ENCODE results near the gene SPESP1. TPM values are rescaled to one million over a fixed set of nuclear protein-coding genes. Genes with fewer than 3 reads are reported as not detected.

Gene SPESP1
- total RNA-seq (2014; rRNA removed; shearing (Covaris generic)): not detected in 2 replicates

DNA sequence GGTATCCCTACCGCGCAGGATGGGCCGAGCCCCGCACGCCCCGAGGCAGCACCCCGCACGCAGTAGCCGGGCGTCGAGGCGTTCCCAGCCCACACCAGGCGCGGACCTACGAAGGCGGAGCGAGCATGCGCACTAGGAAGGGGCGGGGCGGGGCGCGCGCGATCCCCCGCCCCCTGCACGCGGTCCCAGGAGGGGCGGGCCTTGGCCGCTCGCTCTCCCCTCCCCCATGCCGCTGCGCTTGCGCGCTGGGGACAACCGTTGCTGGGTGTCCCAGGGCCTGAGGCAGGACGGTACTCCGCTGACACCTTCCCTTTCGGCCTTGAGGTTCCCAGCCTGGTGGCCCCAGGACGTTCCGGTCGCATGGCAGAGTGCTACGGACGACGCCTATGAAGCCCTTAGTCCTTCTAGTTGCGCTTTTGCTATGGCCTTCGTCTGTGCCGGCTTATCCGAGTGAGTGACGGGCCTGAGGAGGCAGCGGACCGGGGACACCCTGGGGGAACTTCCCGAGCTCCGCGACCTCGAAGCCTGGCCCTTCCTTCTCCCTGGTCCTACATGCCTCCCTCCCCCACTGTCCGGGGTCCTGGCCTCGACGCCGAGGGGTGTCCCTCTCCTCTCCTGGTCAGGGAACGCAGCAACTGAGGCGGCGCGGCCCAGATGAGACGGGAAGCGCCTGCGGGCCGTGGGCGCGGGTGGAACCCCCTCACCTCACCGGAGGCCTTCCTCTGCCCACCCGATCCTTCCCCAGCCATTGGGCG, at the start of gene SPESP1:
SPESP1 (plus strand) TSS at position 258 of the 755 bp plus-strand sequence; CDS start at position 387, 129 bp downstream.
- no peak for DNase-seq (ENCODE audit: low read depth in 1 of 2, low spot score in 2 of 2)
- Histone ChIP-seq H3K4me1 (replicated peaks) (no peaks in the 10 kb centered on the region), H3K27me3 (replicated peaks) (no peaks in the 10 kb centered on the region), H3K27ac (no peak within 1 kb of the TSS), H3K36me3 (no peaks in the 10 kb centered on the region), H3K9me3 (replicated peaks) (no peaks in the 10 kb centered on the region), H3K4me3 (no peak within 1 kb of the TSS)

DNA sequence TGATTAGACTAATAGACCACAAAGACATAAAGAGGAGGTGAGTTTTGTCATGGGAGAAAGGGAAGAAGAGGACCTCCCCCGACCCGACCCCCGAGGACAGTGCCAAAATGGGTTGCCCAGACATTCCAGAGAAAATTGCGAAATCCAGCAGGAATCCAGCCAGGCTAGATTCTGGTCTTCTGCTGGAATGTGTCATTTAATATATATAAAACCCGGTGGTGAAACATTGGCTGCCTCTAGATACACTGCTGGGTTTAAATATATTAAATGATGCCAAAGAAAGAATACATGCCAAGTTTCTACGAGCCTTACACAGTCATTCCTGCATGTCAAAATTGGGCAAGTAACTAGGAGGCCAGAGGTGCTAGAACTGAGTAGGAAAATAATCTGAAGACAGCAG, 45.3 kb upstream of the SPESP1 start:
- DNase-seq (ENCODE audit: low read depth in 1 of 2, low spot score in 2 of 2): no peak
- no peaks in the 10 kb centered on the region for H3K4me1 ChIP-seq (replicated peaks)
- H3K36me3 ChIP-seq: no peaks in the 10 kb centered on the region
- no peaks in the 10 kb centered on the region for H3K9me3 ChIP-seq (replicated peaks)
- H3K27me3 ChIP-seq (replicated peaks): peaks cover 7% of the 10 kb centered on the region
- no peak overlapping the region for H3K27ac ChIP-seq
- no peak overlapping the region for H3K4me3 ChIP-seq

GRCh38 chr15:68887120-68887519, 43.2 kb upstream of the SPESP1 start:
- no peak for DNase-seq (ENCODE audit: low read depth in 1 of 2, low spot score in 2 of 2)

GRCh38 chr15:68887819-68888218, 42.5 kb upstream of the SPESP1 start:
- Histone ChIP-seq H3K4me1 (replicated peaks) (no peaks in the 10 kb centered on the region), H3K9me3 (replicated peaks) (no peaks in the 10 kb centered on the region), H3K4me3 (no peak overlapping the region), H3K36me3 (no peaks in the 10 kb centered on the region), H3K27ac (no peak overlapping the region), H3K27me3 (replicated peaks) (peaks cover 11% of the 10 kb centered on the region)
- DNase-seq (ENCODE audit: low read depth in 1 of 2, low spot score in 2 of 2): no peak

More at GRCh38 chr15:68887120-68887519, 43.2 kb upstream of the SPESP1 start:
- Histone ChIP-seq H3K9me3 (replicated peaks) (no peaks in the 10 kb centered on the region), H3K27me3 (replicated peaks) (peaks cover 11% of the 10 kb centered on the region), H3K4me1 (replicated peaks) (no peaks in the 10 kb centered on the region), H3K36me3 (no peaks in the 10 kb centered on the region), H3K27ac (no peak overlapping the region), H3K4me3 (no peak overlapping the region)

GRCh38 chr15:68888419-68888818, 41.9 kb upstream of the SPESP1 start:
- Histone ChIP-seq H3K4me1 (replicated peaks) (no peaks in the 10 kb centered on the region), H3K27me3 (replicated peaks) (peaks cover 8% of the 10 kb centered on the region; the same call in 1 of the 2 replicates), H3K4me3 (no peak overlapping the region), H3K27ac (no peak overlapping the region), H3K9me3 (replicated peaks) (no peaks in the 10 kb centered on the region), H3K36me3 (no peaks in the 10 kb centered on the region)
- no peak for DNase-seq (ENCODE audit: low read depth in 1 of 2, low spot score in 2 of 2)

GRCh38 chr15:68894208-68894607, 36.1 kb upstream of the SPESP1 start:
- no peaks in the 10 kb centered on the region for H3K4me1 ChIP-seq (replicated peaks)
- H3K27ac ChIP-seq: no peak overlapping the region
- H3K36me3 ChIP-seq: no peaks in the 10 kb centered on the region
- no peaks in the 10 kb centered on the region for H3K9me3 ChIP-seq (replicated peaks)
- H3K27me3 ChIP-seq (replicated peaks): peaks cover 8% of the 10 kb centered on the region
- DNase-seq (ENCODE audit: low read depth in 1 of 2, low spot score in 2 of 2): no peak
- H3K4me3 ChIP-seq: no peak overlapping the region

DNA sequence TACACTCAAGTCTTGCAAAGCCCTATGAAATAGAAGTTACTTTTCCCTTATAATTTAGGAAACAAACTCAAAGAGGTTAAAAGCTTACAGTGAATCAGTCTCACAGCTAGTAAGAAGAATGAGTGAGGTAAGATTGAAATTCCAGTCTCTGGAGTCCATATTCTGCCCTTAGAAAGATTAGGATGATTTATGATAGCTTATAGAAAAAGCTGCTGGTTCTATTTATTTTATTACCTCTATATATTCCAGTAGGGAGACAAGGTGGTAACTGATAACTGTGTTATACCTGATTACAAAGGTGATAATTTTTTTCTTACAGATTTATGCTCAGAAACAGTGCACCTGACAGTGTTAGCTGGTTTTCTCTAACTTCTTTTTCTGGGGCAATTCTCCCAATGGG, 34.1 kb upstream of the SPESP1 start:
- Histone ChIP-seq H3K9me3 (replicated peaks) (no peaks in the 10 kb centered on the region), H3K4me3 (no peak overlapping the region), H3K36me3 (no peaks in the 10 kb centered on the region), H3K27me3 (replicated peaks) (peaks cover 7% of the 10 kb centered on the region), H3K27ac (no peak overlapping the region), H3K4me1 (replicated peaks) (no peaks in the 10 kb centered on the region)
- DNase-seq (ENCODE audit: low read depth in 1 of 2, low spot score in 2 of 2): no peak

GRCh38 chr15:68897016-68897415, 33.3 kb upstream of the SPESP1 start:
- no peak overlapping the region for H3K27ac ChIP-seq
- H3K4me1 ChIP-seq (replicated peaks): no peaks in the 10 kb centered on the region
- no peak overlapping the region for H3K4me3 ChIP-seq
- no peaks in the 10 kb centered on the region for H3K36me3 ChIP-seq
- H3K27me3 ChIP-seq (replicated peaks): no peaks in the 10 kb centered on the region; the same call in none of the 2 replicates
- no peaks in the 10 kb centered on the region for H3K9me3 ChIP-seq (replicated peaks)
- DNase-seq (ENCODE audit: low read depth in 1 of 2, low spot score in 2 of 2): no peak

- Histone ChIP-seq H3K9me3 (replicated peaks) (no peaks in the 10 kb centered on the region), H3K27me3 (replicated peaks) (peaks cover 8% of the 10 kb centered on the region), H3K4me1 (replicated peaks) (no peaks in the 10 kb centered on the region), H3K36me3 (no peaks in the 10 kb centered on the region), H3K4me3 (no peak overlapping the region), H3K27ac (no peak overlapping the region)
- no peak for DNase-seq (ENCODE audit: low read depth in 1 of 2, low spot score in 2 of 2)
Measured at GRCh38 chr15:68900027-68900426, 30.3 kb upstream of the SPESP1 start.

DNA sequence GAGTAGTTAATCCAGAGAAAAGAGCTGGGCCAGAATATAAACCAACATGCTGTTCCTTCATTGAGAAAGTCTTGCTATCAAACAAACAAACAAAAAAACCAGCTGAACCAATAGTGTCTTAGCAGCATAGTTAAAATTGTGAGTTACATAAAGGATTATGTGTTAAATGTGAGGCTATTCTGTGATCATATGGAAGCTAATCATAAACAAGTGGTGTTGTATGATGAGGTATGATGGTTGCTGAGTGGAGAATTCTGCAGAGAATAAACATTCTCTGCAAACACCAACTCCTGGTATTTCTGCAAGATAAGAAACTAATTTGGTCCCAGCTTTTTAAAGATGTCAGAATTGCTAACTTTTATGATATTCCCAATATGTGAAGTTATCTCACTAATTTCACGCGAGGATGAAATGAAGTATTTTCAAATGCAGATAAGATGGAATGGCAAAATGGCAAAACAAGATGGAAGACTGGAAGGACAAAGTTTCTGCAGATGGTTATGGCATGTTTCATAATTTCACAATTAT, 22.9 kb upstream of the SPESP1 start:
- Histone ChIP-seq H3K9me3 (replicated peaks) (no peaks in the 10 kb centered on the region), H3K27me3 (replicated peaks) (peaks cover 8% of the 10 kb centered on the region; the same call in 1 of the 2 replicates), H3K27ac (no peak overlapping the region), H3K4me3 (no peak overlapping the region), H3K4me1 (replicated peaks) (no peaks in the 10 kb centered on the region), H3K36me3 (no peaks in the 10 kb centered on the region)
- no peak for DNase-seq (ENCODE audit: low read depth in 1 of 2, low spot score in 2 of 2)

GRCh38 chr15:68909601-68910100, 20.7 kb upstream of the SPESP1 start:
- Histone ChIP-seq H3K27ac (no peak overlapping the region), H3K9me3 (replicated peaks) (no peaks in the 10 kb centered on the region), H3K4me3 (no peak overlapping the region), H3K27me3 (replicated peaks) (no peaks in the 10 kb centered on the region), H3K36me3 (no peaks in the 10 kb centered on the region), H3K4me1 (replicated peaks) (no peaks in the 10 kb centered on the region)
- no peak for DNase-seq (ENCODE audit: low read depth in 1 of 2, low spot score in 2 of 2)

GRCh38 chr15:68910341-68910740, 20.0 kb upstream of the SPESP1 start:
- no peaks in the 10 kb centered on the region for H3K4me1 ChIP-seq (replicated peaks)
- H3K4me3 ChIP-seq: no peak overlapping the region
- H3K27ac ChIP-seq: no peak overlapping the region
- no peaks in the 10 kb centered on the region for H3K27me3 ChIP-seq (replicated peaks)
- no peak for DNase-seq (ENCODE audit: low read depth in 1 of 2, low spot score in 2 of 2)
- H3K9me3 ChIP-seq (replicated peaks): no peaks in the 10 kb centered on the region
- no peaks in the 10 kb centered on the region for H3K36me3 ChIP-seq

DNA sequence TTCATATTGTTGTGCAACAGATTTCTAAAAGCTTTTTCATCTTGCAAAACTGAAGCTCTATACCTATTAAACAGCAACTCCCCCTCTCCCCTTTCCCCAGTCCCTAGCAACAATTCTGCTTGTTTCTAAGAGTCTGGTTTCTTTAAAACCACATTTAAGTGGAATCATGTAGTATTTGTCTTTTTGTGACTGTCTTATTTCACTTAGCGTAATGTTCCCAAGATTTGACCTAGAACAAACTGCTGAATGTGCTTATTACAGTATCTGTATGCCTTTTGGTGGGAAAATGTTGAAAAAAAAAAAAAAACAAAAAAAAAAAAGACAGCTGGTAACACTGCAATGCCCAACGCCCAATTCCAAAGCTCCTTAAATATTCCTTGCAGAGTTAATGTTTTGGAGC, 19.5 kb upstream of the SPESP1 start:
- Histone ChIP-seq H3K4me1 (replicated peaks) (no peaks in the 10 kb centered on the region), H3K27me3 (replicated peaks) (no peaks in the 10 kb centered on the region), H3K27ac (no peak overlapping the region), H3K36me3 (no peaks in the 10 kb centered on the region), H3K4me3 (no peak overlapping the region), H3K9me3 (replicated peaks) (no peaks in the 10 kb centered on the region)
- DNase-seq (ENCODE audit: low read depth in 1 of 2, low spot score in 2 of 2): no peak

- Histone ChIP-seq H3K36me3 (no peaks in the 10 kb centered on the region), H3K9me3 (replicated peaks) (no peaks in the 10 kb centered on the region), H3K4me3 (no peak overlapping the region), H3K27ac (no peak overlapping the region), H3K27me3 (replicated peaks) (no peaks in the 10 kb centered on the region), H3K4me1 (replicated peaks) (no peaks in the 10 kb centered on the region)
- DNase-seq (ENCODE audit: low read depth in 1 of 2, low spot score in 2 of 2): no peak
Measured at GRCh38 chr15:68921926-68922325, 8.4 kb upstream of the SPESP1 start.
